ENCODE data around the gene OR2J1. TPM values are rescaled to one million over a fixed set of nuclear protein-coding genes. Genes with fewer than 3 reads are reported as not detected.
"Not testable (repeated sequence)": the region's sequence is repeated elsewhere in the genome, so short reads cannot be mapped to it uniquely, and the experiment has no call there.

Gene OR2J1
- total and polyA plus RNA-seq, 2 donors (not counting 3 experiments of a cell fraction or from before 2014, with no cell fraction given): not detected

DNA sequence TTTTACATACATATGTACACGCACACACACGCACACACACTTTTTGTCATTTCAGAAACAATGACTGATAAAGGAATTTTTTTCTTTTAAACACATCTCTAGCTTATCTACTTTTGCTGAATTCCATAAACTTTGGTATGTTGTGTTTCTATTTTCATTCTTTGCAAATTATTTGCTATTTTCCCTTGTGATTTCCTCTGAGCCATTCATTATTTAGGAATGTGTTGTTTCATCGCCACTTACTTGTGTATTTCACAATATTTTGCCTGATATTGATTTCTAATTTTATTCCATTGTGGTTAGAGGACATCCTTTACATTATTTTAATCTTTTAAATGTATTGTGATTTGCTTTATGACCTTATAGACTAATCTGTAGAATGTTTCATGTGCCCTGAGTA is 47.8 kb downstream of the OR2J1 start:
- TF ChIP-seq JUN (IDR thresholded peaks at IDR 0.05; ENCODE audit: borderline replicate concordance, insufficient read depth, insufficient read length, low read depth) (no peak), POLR2AphosphoS5 (IDR thresholded peaks at IDR 0.05; ENCODE audit: insufficient read depth, low read depth, low read length) (no peak), FOS (IDR thresholded peaks at IDR 0.05; ENCODE audit: borderline replicate concordance, insufficient read depth, low read length) (no peak), MAX (IDR thresholded peaks at IDR 0.05; ENCODE audit: insufficient read depth, insufficient read length) (no peak), POLR2A (IDR thresholded peaks at IDR 0.05; ENCODE audit: low read depth, low read length) (no peak), MYC (IDR thresholded peaks at IDR 0.05; ENCODE audit: low read depth, low read length) (no peak), GATA2 (IDR thresholded peaks at IDR 0.05; ENCODE audit: insufficient read depth, insufficient read length, low read depth, low read length) (no peak), EZH2 (IDR thresholded peaks at IDR 0.05; ENCODE audit: borderline replicate concordance, low read depth, low read length, severe bottlenecking) (no peak)
- TF ChIP-seq, protein P1, sequence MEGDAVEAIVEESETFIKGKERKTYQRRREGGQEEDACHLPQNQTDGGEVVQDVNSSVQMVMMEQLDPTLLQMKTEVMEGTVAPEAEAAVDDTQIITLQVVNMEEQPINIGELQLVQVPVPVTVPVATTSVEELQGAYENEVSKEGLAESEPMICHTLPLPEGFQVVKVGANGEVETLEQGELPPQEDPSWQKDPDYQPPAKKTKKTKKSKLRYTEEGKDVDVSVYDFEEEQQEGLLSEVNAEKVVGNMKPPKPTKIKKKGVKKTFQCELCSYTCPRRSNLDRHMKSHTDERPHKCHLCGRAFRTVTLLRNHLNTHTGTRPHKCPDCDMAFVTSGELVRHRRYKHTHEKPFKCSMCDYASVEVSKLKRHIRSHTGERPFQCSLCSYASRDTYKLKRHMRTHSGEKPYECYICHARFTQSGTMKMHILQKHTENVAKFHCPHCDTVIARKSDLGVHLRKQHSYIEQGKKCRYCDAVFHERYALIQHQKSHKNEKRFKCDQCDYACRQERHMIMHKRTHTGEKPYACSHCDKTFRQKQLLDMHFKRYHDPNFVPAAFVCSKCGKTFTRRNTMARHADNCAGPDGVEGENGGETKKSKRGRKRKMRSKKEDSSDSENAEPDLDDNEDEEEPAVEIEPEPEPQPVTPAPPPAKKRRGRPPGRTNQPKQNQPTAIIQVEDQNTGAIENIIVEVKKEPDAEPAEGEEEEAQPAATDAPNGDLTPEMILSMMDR (IDR thresholded peaks at IDR 0.05; ENCODE audit: extremely low read depth in 1 of 2, insufficient read depth in 1 of 2, low read depth in 1 of 2, low read length in 2 of 2): no peak
- Histone ChIP-seq H3K9me1 (replicated peaks; ENCODE audit: control insufficient read depth, extremely low read depth, insufficient read depth, low read length) (no peaks in the 10 kb centered on the region), H3K79me2 (ENCODE audit: control insufficient read depth, insufficient read depth, low read length) (no peaks in the 10 kb centered on the region), H4K20me1 (replicated peaks; ENCODE audit: control insufficient read depth, extremely low read depth, insufficient read depth, low read length) (no peaks in the 10 kb centered on the region), H3K36me3 (ENCODE audit: control insufficient read depth in 2 of 2, extremely low read depth in 1 of 2, insufficient read depth in 2 of 2, low read length in 2 of 2) (no peaks in the 10 kb centered on the region), H3K9ac (replicated peaks; ENCODE audit: extremely low read depth, insufficient read depth, low read length) (no peak overlapping the region), H3K9me3 (replicated peaks; ENCODE audit: control insufficient read depth, insufficient read depth, low read length) (no peaks in the 10 kb centered on the region), H3K4me3 (replicated peaks in 1 of 3; ENCODE audit: insufficient read depth in 1 of 3, low read depth in 1 of 3, low read length in 3 of 3) (no peak overlapping the region), H3K27me3 (ENCODE audit: control insufficient read depth in 2 of 2, insufficient read depth in 2 of 2, low read length in 2 of 2) (no peaks in the 10 kb centered on the region), H3K27ac (ENCODE audit: insufficient read depth, low read depth, low read length) (no peak overlapping the region), H3K4me2 (ENCODE audit: insufficient read depth, low read length) (no peak overlapping the region), H2AFZ (ENCODE audit: low read depth, low read length) (no peak overlapping the region), H3K4me1 (ENCODE audit: control insufficient read depth, extremely low read depth, insufficient read depth, low read length) (no peaks in the 10 kb centered on the region)
- FAIRE-seq (no peak), DNase-seq (ENCODE audit: low read depth, low spot score) (no peak)
- POLR2A ChIA-PET: no interaction called here
- intact Hi-C loops (cut with micrococcal nuclease): no loop called here
- no TSS peak for BruUV-seq (replicated peaks)
- CTCF ChIA-PET: no interaction called here
- dilution Hi-C loops (cut with MboI; ENCODE audit: extremely low pct_ligation_motif_present, low sequenced_read_pairs): no loop called here

GRCh38 chr6:29149444-29149843 is 50.2 kb downstream of the OR2J1 start:
- DNase-seq (ENCODE audit: low read depth, low spot score); POLR2A ChIA-PET; H3K9ac ChIP-seq (replicated peaks; ENCODE audit: extremely low read depth, insufficient read depth, low read length); H3K9me1 ChIP-seq (replicated peaks; ENCODE audit: control insufficient read depth, extremely low read depth, insufficient read depth, low read length); H3K9me3 ChIP-seq (replicated peaks; ENCODE audit: control insufficient read depth, insufficient read depth, low read length); H3K4me3 ChIP-seq (replicated peaks in 1 of 3; ENCODE audit: insufficient read depth in 1 of 3, low read depth in 1 of 3, low read length in 3 of 3); dilution Hi-C loops (cut with MboI; ENCODE audit: extremely low pct_ligation_motif_present, low sequenced_read_pairs); H4K20me1 ChIP-seq (replicated peaks; ENCODE audit: control insufficient read depth, extremely low read depth, insufficient read depth, low read length); BruUV-seq (replicated peaks); H3K79me2 ChIP-seq (ENCODE audit: control insufficient read depth, insufficient read depth, low read length); H2AFZ ChIP-seq (ENCODE audit: low read depth, low read length); H3K27ac ChIP-seq (ENCODE audit: insufficient read depth, low read depth, low read length); H3K27me3 ChIP-seq (ENCODE audit: control insufficient read depth in 2 of 2, insufficient read depth in 2 of 2, low read length in 2 of 2); H3K4me1 ChIP-seq (ENCODE audit: control insufficient read depth, extremely low read depth, insufficient read depth, low read length); H3K4me2 ChIP-seq (ENCODE audit: insufficient read depth, low read length); H3K36me3 ChIP-seq (ENCODE audit: control insufficient read depth in 2 of 2, extremely low read depth in 1 of 2, insufficient read depth in 2 of 2, low read length in 2 of 2); CTCF ChIA-PET; FAIRE-seq; intact Hi-C loops (cut with micrococcal nuclease): not testable (repeated sequence)

All from endothelial cell of umbilical vein (primary cell).